SH-SY5Y (cell line): Measurements from ENCODE around the gene ACOT2.

ENCODE experiments used
- GATA2 ChIP-seq: IDR thresholded peaks from 2 replicates; pipeline ENCODE4 v1.6.1; 2011; ENCODE audit warnings: mild to moderate bottlenecking, low read depth, low read length
- GATA3 ChIP-seq: IDR thresholded peaks from 2 replicates; pipeline ENCODE4 v1.6.1; 2011; ENCODE audit warnings: low read depth, mild to moderate bottlenecking, low read length, moderate library complexity

DNA sequence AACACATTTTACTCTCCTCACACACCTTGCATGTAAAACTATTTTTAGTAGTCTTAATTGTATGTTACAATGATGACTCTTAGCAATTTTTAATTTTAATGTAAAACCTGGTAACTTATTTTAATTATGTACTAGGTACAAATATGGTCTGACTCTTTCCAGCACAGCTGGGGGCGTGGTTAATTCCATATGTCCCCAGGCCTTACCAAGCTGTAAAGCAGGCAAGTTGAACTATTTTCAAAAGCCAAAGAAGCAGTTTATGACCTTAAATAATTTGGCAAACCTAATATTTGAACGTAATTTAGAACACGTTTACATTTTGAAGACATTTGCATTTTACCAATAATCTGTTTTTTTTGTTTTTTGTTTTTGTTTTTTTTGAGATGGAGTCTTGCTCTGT lies 34.0 kb downstream of the ACOT2 start:
- TF ChIP-seq GATA2 (no peak), GATA3 (no peak)
